GM21381 (cell line): ENCODE measurements around the gene EPHX1.
"Not testable (repeated sequence)": the region's sequence is repeated elsewhere in the genome, so short reads cannot be mapped to it uniquely, and the experiment has no call there.

Experiments used
- ATAC-seq: cut with Tn5 transposase; IDR thresholded peaks from one replicate; pipeline ENCODE4 v1.9.1; 2021; ENCODE audit warnings: mild to moderate bottlenecking, moderate library complexity; ENCODE audit not compliant: unreplicated experiment

Gene EPHX1

DNA sequence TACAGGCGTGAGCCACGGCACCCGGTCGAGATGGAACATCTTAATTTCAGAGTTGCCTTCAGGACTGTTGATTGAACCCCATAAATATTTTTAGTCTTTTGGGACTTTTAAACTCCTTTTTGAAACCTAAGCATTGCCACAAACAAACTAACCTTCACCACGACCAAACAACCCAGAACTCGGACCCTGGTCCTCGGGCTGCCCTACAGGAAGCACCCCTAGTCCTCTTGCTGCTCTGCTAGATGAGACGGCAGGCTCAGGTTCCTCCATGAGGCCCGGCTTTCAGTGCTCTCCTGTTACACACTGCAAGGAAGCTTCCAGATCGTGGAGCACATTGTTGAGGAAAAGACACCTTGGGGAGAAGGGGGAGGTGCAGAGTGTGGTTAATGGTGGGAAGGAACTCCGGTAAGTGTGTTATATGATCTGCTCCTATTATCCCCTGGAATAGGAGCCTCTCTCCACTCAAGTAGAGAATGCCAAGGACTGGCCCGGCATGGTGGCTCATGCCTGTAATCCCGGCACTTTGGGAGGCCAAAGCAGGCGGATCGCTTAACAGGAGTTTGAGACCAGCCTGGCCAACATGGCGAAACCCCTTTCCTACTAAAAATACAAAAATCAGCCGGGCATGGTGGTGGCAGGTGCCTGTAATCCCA lies 5.7 kb downstream of the EPHX1 start:
- ATAC-seq, result no peak

GRCh38 chr1:225816643-225817538 lies 7.0 kb downstream of the EPHX1 start:
- ATAC-seq, result no peak

DNA sequence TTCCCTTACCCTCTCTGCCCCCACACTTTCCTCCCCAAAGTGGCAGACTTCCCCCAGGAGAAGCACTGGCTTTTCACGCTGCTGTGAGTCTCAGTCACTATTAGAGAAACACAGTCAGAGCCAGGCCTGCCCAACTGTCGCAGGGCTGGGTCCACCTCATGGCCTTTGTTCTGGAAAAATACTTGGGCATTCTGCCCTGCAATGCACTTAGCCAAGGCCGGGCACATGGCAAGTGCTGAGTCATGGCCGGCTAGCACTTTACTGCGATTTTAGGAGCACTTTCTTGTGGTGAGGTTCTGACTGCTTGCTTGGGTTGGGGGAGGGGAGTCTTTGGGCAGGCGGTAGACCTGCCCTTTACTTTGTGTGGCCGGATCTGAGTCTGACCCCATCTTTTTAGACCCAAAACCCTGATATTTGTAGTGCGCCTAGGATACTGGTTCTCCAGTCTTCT lies 7.7 kb downstream of the EPHX1 start:
- no peak for ATAC-seq

- ATAC-seq, result no peak
Observed at GRCh38 chr1:225818229-225818628, 8.3 kb downstream of the EPHX1 start.

- ATAC-seq, result no peak
Observed at GRCh38 chr1:225819346-225820192, 9.6 kb downstream of the EPHX1 start.

DNA sequence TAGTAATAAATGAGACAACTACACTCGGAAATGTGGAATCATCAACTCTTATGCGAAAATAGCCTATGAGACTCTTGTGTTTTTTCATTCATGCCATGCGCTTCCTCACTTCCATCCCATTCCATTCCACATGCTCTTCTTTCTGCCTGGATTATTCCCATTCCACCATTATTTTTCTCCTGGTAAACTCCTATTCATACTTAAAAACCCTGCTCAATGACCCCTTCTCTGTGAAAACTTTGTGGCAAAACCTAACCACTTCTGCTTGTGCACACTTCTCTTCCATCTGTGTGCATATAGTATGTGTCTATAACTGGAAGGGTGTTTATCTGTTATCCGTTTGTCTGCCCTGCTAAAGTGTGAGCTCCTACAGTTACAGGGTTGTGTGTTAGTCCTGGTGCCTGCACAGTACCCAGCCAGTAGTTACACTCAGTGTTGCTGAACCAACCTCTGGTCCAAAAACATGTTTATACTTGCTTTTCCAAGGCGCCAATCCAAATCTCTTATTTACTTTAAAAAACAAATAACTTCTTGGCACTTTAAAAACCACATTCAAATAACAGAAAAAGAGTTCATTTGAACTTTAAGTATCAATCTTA lies 10.7 kb downstream of the EPHX1 start:
- no peak for ATAC-seq

- ATAC-seq, result no peak
Observed at GRCh38 chr1:225822655-225823403, 12.9 kb downstream of the EPHX1 start.

DNA sequence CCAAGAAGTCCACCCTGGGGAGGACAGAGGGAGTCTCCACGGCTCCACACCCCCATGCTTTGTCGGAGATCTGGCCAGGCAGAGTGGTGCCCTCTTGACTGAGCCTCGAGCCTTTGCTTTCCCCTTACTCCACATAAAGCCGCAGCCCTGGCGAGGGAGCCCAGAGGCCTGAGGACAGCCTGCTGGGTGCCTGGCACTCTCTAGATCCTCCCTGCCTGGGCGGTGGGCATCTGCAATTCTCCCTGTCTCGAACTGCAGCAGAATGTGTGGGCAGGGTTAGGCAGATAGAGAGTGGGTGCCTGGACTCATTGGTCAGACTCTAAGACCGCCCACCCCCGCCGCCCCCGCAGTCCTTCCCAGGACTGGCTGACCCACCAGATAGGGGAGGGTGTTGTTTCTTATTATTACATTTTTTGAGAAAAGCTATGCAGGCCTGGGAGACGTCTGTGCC lies 13.9 kb downstream of the EPHX1 start:
- no peak for ATAC-seq

GRCh38 chr1:225824533-225824941 lies 14.6 kb downstream of the EPHX1 start:
- no peak for ATAC-seq

- ATAC-seq, result no peak
Observed at GRCh38 chr1:225825078-225825477, 15.2 kb downstream of the EPHX1 start.

DNA sequence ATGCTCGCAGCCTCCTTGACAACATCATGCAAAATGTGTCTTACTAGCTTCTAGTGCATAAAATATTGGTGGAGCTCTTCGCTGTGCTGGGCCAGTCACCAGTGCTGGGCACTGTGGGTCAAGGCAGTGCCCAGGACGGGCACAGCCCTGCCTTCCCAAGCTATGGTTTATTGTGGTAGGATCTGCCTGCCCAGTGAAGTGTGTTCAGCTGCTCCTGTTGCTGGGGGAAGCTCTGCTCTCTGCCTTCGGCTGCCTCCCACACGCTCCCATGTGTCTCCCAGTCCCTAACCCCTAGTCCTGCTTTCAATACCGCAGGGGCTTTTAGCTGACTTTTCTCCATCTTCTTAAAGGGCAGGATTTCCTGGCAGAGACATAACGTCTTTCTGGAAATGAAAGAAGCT lies 15.7 kb downstream of the EPHX1 start:
- ATAC-seq, result no peak

- no peak for ATAC-seq
Observed at GRCh38 chr1:225827076-225827475, 17.2 kb downstream of the EPHX1 start.

GRCh38 chr1:225828706-225829345 lies 18.9 kb downstream of the EPHX1 start:
- no peak for ATAC-seq

GRCh38 chr1:225830841-225831240 lies 20.9 kb downstream of the EPHX1 start:
- no peak for ATAC-seq

DNA sequence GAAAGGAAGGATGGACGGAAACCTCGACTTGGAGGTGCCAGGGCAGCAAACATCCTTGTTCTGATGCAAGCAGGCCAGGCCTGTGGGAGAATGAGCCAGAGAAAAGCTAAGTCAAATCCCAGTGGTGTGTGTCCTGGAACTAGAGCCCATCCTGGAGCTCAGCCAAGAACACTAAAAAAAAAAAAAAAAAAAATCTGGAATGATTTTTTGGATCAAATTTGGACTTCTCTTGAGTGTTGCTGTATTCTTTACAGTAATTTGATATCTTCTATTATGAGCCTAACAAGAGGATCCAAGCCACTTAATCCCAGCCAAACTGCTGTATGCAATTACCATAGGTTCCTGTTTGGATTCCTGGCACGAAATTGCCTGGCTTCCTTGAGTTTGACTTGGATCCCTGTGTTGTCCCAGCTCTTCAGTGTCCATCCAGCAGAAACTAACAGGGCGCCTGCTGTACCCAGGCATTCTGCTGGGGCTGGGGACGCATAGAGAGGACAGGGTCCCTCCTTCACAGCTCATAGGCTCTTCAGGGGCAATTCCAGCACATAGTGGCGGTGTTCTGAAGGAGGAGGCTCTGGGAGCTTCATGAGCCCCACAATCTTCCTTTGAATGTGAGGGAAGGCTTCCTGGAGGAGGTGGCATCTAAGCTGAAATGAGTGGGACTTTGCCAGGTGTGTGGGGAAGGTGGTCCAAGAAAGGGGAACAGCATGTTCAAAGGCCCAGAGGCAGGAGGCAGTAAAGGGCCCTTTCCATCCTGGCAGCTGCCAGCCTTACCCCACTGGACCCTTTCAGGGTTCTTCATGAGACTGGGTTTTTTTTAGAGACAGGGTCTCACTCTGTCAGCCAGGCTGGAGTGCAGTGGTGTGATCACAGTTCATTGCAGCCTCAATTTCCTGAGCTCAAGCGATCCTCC lies 24.7 kb downstream of the EPHX1 start:
- ATAC-seq, result no peak

GRCh38 chr1:225835856-225836255 lies 25.9 kb downstream of the EPHX1 start:
- no peak for ATAC-seq

GRCh38 chr1:225836296-225836695 lies 26.4 kb downstream of the EPHX1 start:
- ATAC-seq, result not testable (repeated sequence)

DNA sequence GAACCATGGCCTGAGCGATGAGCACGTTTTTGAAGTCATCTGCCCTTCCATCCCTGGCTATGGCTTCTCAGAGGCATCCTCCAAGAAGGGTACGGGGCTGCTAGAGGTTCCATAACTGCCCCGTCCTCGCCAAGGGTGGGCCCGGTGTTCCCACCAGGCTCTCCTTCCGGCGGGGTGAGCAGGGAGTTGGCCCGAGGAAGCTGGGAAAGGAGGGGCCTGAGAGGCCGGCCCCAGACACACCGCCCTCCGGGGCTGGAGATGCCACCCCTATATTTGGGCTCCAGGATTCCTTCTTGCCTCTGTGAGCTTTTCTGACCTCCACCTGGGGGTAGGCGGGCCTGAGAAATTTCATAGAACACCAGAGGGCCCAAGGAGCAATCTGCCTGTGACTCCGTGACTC lies 28.9 kb downstream of the EPHX1 start:
- no peak for ATAC-seq

DNA sequence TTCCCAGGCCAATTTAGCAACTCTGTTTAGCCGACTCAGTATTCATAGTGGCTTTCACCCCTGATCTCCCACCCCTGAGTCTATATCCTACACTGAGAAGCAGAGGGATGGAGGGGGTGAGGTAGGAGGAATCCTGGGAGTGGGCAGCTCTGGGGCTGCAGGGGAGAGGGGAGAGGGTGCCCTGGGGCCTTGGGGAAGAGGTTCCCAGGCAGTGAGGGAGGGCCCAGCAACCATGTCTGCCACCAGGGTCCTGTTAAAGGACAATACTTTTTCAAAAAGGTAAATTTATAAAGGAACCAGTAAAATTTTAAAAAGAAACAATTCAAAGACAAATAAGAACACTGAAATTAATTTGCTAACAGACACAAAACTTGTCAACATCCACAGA lies 30.3 kb downstream of the EPHX1 start:
- ATAC-seq, result no peak
